Measurements from ENCODE around the gene MVP.
A peak's percentile ranks its signal among the peaks of the same experiment; 100 is the strongest.

MVP gene

DNA sequence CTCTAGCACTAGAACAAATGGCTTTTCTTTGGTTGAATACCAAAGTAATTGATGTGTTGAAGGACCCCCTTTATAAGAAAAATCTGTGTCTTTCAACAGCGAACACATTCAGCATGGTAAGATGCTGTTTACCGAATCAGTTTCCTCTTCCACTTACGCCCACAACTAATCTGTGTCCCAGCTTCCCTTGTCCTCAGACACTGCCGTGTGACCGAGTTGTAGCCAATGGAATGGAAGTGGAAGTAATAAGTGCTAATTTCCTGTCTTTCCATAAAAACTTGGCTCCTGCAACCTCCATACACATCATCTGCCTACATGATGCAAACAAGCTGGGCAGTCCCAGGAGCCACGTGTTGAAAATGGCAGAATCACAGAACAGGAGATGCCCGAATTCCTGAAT is 32.4 kb downstream of the MVP start:
- FAIRE-seq (no peak), DNase-seq (ENCODE audit: insufficient read length, low spot score) (no peak)
- no peak for TF ChIP-seq POLR2AphosphoS5 (IDR thresholded peaks at IDR 0.05; ENCODE audit: low read depth, low read length)
- TF ChIP-seq TAF1 (IDR thresholded peaks at IDR 0.05; ENCODE audit: low read depth, low read length), result no peak
- TF ChIP-seq POU2F2 (IDR thresholded peaks at IDR 0.05; ENCODE audit: low read depth, low read length), result no peak

DNA sequence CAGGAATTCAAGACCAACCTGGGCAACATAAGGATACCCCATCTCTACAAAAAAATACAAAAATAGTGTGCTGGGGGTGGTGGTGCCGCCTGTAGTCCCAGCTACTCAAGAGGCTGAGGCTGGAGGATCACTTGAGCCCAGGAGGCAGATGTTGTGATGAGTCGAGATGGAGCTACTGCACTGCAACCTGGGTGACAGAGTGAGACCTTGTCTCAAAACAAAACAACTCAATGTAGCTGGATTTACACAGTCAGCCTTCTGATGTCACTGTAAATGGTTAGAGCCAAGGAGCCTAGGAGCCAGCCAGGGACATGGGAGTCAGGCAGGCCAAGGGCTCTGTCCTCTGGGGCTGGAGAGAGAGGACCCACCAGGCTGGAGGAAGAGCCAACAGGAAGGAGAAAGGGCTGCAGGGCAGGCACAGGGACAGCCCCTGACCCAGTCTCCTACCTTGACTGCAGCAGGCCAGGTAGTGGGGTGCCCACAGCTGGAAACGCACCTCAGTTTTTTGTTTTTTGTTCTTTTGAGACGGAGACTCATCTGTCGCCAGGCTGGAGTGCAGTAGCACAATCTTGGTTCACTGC is 34.3 kb downstream of the MVP start:
- no peak for DNase-seq (ENCODE audit: insufficient read length, low spot score)
- FAIRE-seq, result no peak
- no peak for TF ChIP-seq POLR2AphosphoS5 (IDR thresholded peaks at IDR 0.05; ENCODE audit: low read depth, low read length)
- TF ChIP-seq SPI1 (IDR thresholded peaks at IDR 0.05; ENCODE audit: low read depth, low read length), result no peak
- no peak for TF ChIP-seq POU2F2 (IDR thresholded peaks at IDR 0.05; ENCODE audit: low read depth, low read length)
- no peak for TF ChIP-seq TAF1 (IDR thresholded peaks at IDR 0.05; ENCODE audit: low read depth, low read length)
- TF ChIP-seq POLR2A (IDR thresholded peaks at IDR 0.05; ENCODE audit: low read depth, low read length), result no peak
- no peak for TF ChIP-seq PAX5 (IDR thresholded peaks at IDR 0.05; ENCODE audit: insufficient read depth, low read length, severe bottlenecking)

DNA sequence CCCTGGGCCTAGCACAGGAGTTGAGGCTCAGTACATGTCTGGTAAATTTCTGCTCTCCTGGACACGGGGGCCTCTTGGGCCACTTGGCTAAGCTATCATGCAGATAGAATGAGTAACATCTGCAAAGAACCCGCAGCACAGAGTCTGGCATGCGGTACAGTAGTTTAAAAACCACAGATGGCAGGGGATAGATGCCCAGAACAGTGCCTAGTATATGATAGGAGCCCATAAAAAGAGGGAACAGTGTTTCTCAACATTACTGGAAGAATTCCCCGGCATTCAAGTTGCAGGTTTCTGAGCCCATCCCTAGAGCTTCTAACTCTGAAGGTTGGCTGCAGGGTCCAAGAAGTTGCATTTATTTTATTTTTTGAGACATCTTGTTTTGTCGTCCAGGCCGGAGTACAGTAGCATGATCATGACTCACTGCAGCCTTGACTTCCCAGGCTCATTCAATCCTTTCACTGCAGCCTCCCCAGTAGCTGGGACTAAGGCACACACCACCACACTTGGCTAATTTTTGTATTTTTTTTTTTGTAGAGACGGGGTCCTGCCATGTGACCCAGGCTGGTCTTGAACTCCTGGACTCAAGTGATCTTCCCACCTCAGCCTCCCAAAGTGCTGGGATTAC is 37.0 kb downstream of the MVP start:
- TF ChIP-seq SPI1 (IDR thresholded peaks at IDR 0.05; ENCODE audit: low read depth, low read length) (no peak), POLR2AphosphoS5 (IDR thresholded peaks at IDR 0.05; ENCODE audit: low read depth, low read length) (no peak), PAX5 (IDR thresholded peaks at IDR 0.05; ENCODE audit: insufficient read depth, low read length, severe bottlenecking) (no peak), TAF1 (IDR thresholded peaks at IDR 0.05; ENCODE audit: low read depth, low read length) (no peak), POU2F2 (IDR thresholded peaks at IDR 0.05; ENCODE audit: low read depth, low read length) (no peak)
- no peak for FAIRE-seq

DNA sequence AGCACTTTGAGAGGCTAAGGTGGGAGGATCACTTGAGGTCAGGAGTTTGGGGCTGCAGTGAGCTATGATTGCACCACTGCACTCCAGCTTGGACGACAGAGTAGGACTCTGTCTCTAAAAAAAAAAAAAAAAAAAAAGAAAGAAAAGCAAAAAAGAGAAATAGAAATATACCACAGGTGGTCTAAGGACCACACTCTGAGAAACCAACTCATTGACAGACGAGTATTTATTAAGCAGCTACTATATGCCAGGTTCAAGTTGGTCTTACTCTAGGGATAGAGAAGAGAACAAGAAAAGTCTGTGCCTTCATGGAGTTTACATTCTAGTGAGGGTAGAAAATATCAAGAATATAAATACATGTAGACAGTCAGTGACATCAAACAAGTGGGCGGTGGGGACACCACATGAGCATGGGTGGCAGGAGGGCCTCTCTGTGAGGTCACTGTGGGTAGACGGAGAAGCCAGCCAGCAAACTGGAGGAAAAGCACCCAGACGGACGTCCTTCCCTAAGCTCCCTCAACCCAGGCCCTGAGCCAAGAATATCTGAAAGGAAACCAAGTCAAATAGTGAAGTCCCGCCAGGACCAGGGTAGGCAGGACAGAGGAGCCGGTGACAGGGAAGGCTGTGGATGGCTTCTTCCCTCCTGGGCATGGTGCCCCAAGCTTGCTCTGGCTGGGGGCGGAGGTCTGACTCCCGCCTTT is 38.0 kb downstream of the MVP start:
- no peak for DNase-seq (ENCODE audit: insufficient read length, low spot score)
- TF ChIP-seq POLR2AphosphoS5 (IDR thresholded peaks at IDR 0.05; ENCODE audit: low read depth, low read length) (no peak), TAF1 (IDR thresholded peaks at IDR 0.05; ENCODE audit: low read depth, low read length) (no peak)
- FAIRE-seq, result no peak

More for the DNA sequence above, 37.0 kb downstream of the MVP start:
- DNase-seq (ENCODE audit: insufficient read length, low spot score), result no peak

DNA sequence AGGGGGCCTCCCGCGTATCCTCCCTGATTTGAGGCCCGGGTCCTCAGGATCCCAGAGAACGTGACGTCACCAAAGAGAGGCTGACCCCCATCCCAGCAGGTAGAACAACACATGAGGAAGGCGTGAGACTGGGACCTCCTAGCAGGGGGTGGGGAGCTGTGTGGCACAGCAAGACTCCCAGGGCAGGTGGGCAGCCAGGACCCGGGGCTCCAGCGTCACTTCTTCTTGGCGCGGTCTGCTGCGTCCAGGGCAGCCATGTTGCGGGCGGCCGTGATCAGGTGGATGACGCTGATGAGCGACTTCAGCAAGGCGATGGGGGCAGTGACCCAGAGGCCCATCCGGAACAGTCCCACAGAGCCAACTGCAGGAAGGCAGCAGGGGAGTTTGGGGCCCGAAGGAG is 38.7 kb downstream of the MVP start:
- no peak for TF ChIP-seq POLR2A (IDR thresholded peaks at IDR 0.05; ENCODE audit: low read depth, low read length)
- TF ChIP-seq PAX5 (IDR thresholded peaks at IDR 0.05; ENCODE audit: insufficient read depth, low read length, severe bottlenecking), result no peak

DNA sequence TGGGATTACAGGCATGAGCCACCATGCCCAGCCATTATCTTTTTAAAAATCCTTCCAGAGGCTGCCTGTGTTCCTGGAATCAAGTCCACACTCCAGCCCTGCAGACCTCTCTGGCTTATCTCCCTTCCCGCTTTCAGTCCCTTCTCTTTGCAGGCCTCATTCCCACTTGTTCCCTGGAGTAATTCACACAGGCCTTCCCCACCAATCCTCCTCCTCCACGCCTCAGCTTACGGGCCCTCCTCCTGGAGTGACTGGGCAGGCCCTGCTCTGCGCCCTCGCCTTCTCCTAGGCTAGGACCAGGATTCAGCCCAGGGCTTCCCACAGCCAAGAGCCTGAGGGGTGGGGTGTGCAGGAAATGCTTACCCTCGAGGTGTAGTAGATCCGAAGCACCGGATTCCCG is 40.0 kb downstream of the MVP start:
- TF ChIP-seq SPI1 (IDR thresholded peaks at IDR 0.05; ENCODE audit: low read depth, low read length) (no peak), POLR2AphosphoS5 (IDR thresholded peaks at IDR 0.05; ENCODE audit: low read depth, low read length) (no peak), PAX5 (IDR thresholded peaks at IDR 0.05; ENCODE audit: insufficient read depth, low read length, severe bottlenecking) (no peak), POU2F2 (IDR thresholded peaks at IDR 0.05; ENCODE audit: low read depth, low read length) (no peak), POLR2A (IDR thresholded peaks at IDR 0.05; ENCODE audit: low read depth, low read length) (no peak), TAF1 (IDR thresholded peaks at IDR 0.05; ENCODE audit: low read depth, low read length) (no peak)
- FAIRE-seq, result no peak
- DNase-seq (ENCODE audit: insufficient read length, low spot score), result no peak

More for the DNA sequence above, 38.7 kb downstream of the MVP start:
- DNase-seq (ENCODE audit: insufficient read length, low spot score) (no peak), FAIRE-seq (no peak)

DNA sequence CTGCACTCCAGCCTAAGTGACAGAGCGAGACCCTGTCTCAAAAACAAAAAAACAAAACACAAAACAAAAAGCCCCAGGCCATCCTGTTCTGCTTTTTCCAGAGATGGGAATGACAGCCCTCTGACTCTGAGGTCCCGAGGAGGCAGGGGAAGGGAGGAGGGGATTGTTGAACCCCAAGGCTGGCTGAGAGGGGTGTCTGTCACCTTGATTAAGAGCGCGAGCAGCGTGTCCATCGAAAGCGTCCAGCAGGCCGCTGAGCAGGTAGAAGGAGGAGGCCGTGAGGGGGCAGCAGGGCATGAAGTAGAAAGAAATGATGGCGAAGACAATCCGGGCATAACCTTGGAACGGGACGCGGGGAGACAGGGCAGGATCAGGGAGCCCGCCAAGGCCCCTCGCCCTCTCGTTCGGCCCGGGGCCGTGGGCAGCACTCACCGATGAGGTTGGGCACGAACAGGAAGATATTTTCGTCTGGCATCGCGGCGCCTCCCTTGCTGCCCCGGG is 42.2 kb downstream of the MVP start:
- DNase-seq (ENCODE audit: insufficient read length, low spot score), result no peak
- no peak for FAIRE-seq
- TF ChIP-seq POLR2A (IDR thresholded peaks at IDR 0.05; ENCODE audit: low read depth, low read length) (no peak), SPI1 (IDR thresholded peaks at IDR 0.05; ENCODE audit: low read depth, low read length) (no peak), TAF1 (IDR thresholded peaks at IDR 0.05; ENCODE audit: low read depth, low read length) (no peak), POLR2AphosphoS5 (IDR thresholded peaks at IDR 0.05; ENCODE audit: low read depth, low read length) (no peak), PAX5 (IDR thresholded peaks at IDR 0.05; ENCODE audit: insufficient read depth, low read length, severe bottlenecking) (no peak), POU2F2 (IDR thresholded peaks at IDR 0.05; ENCODE audit: low read depth, low read length) (no peak)

DNA sequence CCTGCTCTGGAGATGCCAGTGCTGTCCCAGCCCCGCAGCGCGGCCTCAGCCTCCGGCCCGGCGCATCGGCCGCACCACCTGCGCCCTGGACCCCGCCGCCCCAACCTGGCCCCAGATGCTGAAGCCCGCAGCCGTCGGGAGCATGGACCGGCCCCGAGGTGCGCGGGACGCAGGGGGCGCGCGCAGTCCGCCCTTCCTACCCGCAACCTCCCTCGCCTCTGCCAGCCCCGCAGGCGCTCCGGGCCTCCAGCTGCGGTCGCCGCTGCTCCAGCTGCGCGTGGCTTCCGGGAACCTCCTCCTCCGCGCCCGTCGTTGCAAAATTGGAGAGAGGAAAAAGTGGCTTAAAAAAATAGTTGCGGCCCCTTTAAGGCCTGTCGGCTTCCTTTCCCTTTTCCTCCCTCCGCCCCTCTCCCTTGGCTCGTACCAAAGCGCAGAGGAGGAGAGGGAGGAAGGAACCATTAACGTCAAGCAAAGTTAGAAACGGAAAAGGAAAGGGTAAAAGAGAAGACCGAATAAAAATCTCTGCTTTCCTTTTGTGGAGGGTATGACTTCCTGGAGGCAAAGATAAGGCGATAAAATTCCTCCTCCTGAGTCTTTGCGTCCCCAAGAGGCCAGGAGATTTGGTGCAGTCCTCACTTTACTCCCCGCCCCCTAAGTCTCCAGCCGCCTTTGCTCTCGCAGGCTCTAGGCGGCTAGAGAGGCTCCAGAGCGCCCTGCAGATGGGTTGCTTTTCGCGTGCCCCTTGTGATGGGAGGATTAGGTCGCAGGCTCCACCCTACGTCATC is 42.8 kb downstream of the MVP start, which contains the start of gene CDIPT:
TSS of gene CDIPT (minus strand) at position 343 of the 785 bp plus-strand sequence. CDS start 369 bp downstream, outside the sequence.
- no peak; the same call in 1 of the 2 replicates for TF ChIP-seq POU2F2 (IDR thresholded peaks at IDR 0.05; ENCODE audit: low read depth, low read length)
- no peak for TF ChIP-seq POLR2A (IDR thresholded peaks at IDR 0.05; ENCODE audit: low read depth, low read length)
- no peak for TF ChIP-seq SPI1 (IDR thresholded peaks at IDR 0.05; ENCODE audit: low read depth, low read length)
- no peak for TF ChIP-seq PAX5 (IDR thresholded peaks at IDR 0.05; ENCODE audit: insufficient read depth, low read length, severe bottlenecking)
- TF ChIP-seq TAF1 (IDR thresholded peaks at IDR 0.05; ENCODE audit: low read depth, low read length), result peak; percentile 35; the same call in 1 of the 2 replicates
- DNase-seq (ENCODE audit: insufficient read length, low spot score) (peak; percentile 89), FAIRE-seq (peak; percentile 88)

DNA sequence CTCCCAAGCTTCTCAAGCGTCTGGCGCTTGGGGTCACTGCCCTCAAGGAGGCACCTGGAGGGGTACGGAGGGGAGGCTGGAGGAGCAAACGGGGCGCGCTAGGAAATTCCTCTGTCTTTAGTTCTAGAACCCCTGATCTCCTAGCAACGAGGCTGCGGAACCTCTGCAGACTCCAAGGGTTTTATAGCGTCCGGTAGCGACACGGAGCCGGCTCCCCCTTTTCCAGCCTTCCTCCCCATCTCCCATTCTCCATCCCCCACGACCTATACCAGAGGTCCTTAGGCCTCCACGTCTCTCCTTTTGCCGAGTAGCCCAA is 43.4 kb downstream of the MVP start:
- no peak for FAIRE-seq
- TF ChIP-seq PAX5 (IDR thresholded peaks at IDR 0.05; ENCODE audit: insufficient read depth, low read length, severe bottlenecking), result no peak
- TF ChIP-seq POU2F2 (IDR thresholded peaks at IDR 0.05; ENCODE audit: low read depth, low read length), result no peak
- no peak for TF ChIP-seq POLR2AphosphoS5 (IDR thresholded peaks at IDR 0.05; ENCODE audit: low read depth, low read length)
- no peak for TF ChIP-seq POLR2A (IDR thresholded peaks at IDR 0.05; ENCODE audit: low read depth, low read length)
- TF ChIP-seq TAF1 (IDR thresholded peaks at IDR 0.05; ENCODE audit: low read depth, low read length), result no peak
- no peak for TF ChIP-seq SPI1 (IDR thresholded peaks at IDR 0.05; ENCODE audit: low read depth, low read length)
- no peak for DNase-seq (ENCODE audit: insufficient read length, low spot score)

Measured in GM12891 (cell line).